CD14-positive monocyte (primary cell): ENCODE measurements around the gene HIGD1A. TPM values are rescaled to one million over a fixed set of nuclear protein-coding genes. Genes with fewer than 3 reads are reported as not detected.

Experiments used
- DNase-seq, 3 donors: peaks; one replicate each; pipeline ENCODE4 v3.0.0-alpha.2; 2011 to 2022
- H2AFZ ChIP-seq: 2 replicates; pipeline ENCODE4 v1.6.0; 2012; ENCODE audit warnings: mild to moderate bottlenecking, low read depth, low read length, inconsistent platforms; ENCODE audit not compliant: insufficient read depth, poor library complexity, severe bottlenecking
- H3K27ac ChIP-seq, 2 donors: 1 replicate in 1 of 2; 2 replicates in 1 of 2; pipeline ENCODE4 v1.5.1; 2012 to 2013; ENCODE audit warnings: low read length in 2 of 2, control low read depth in 1 of 2, inconsistent platforms in 1 of 2, low read depth in 1 of 2, mild to moderate bottlenecking in 1 of 2
- H3K27me3 ChIP-seq, 2 donors: one replicate each; pipeline versions ENCODE4 v1.6.0 to v1.6.1; 2011 to 2013; ENCODE audit warnings: low read length in 2 of 2; ENCODE audit not compliant: control insufficient read depth in 2 of 2, insufficient read depth in 2 of 2
- H3K36me3 ChIP-seq, 2 donors: replicated peaks in 1 of 2; 1 replicate in 1 of 2; 2 replicates in 1 of 2; pipeline versions ENCODE4 v1.5.1 to v1.6.1; 2012 to 2013; ENCODE audit warnings: low read length in 2 of 2, control low read depth in 1 of 2, inconsistent platforms in 1 of 2, mild to moderate bottlenecking in 1 of 2; ENCODE audit not compliant: insufficient read depth in 2 of 2, control insufficient read depth in 1 of 2
- H3K4me1 ChIP-seq, 2 donors: 1 replicate in 1 of 2; 2 replicates in 1 of 2; pipeline versions ENCODE4 v1.5.1 to v1.6.1; 2012 to 2013; ENCODE audit warnings: low read length in 2 of 2, control low read depth in 1 of 2, inconsistent platforms in 1 of 2, mild to moderate bottlenecking in 1 of 2, moderate library complexity in 1 of 2; ENCODE audit not compliant: insufficient read depth in 2 of 2, control insufficient read depth in 1 of 2
- H3K4me2 ChIP-seq: replicated peaks from 2 replicates; pipeline ENCODE3; 2012; ENCODE audit warnings: low read length, moderate library complexity, mild to moderate bottlenecking; ENCODE audit not compliant: poor library complexity, severe bottlenecking; ENCODE audit errors: extremely low read depth
- H3K4me3 ChIP-seq, 3 experiments: fragments of 200-600 bp in 1 of 3; sonication (generic) in 1 of 3; replicated peaks in 1 of 3; 1 replicate in 2 of 3; 2 replicates in 1 of 3; pipeline ENCODE4 v1.5.1; 2011 to 2013; ENCODE audit warnings: low read length in 3 of 3, mild to moderate bottlenecking in 3 of 3, control low read depth in 2 of 3, low read depth in 2 of 3, inconsistent platforms in 1 of 3, moderate library complexity in 1 of 3
- H3K79me2 ChIP-seq: 2 replicates; pipeline ENCODE4 v1.6.0; 2012; ENCODE audit warnings: mild to moderate bottlenecking, control low read depth, inconsistent platforms, low read length, moderate library complexity; ENCODE audit not compliant: insufficient read depth
- H3K9ac ChIP-seq: 2 replicates; pipeline ENCODE4 v1.6.0; 2017; ENCODE audit warnings: low read length, mild to moderate bottlenecking; ENCODE audit not compliant: insufficient read depth, poor library complexity, severe bottlenecking
- H3K9me3 ChIP-seq, 2 donors: replicated peaks in 1 of 2; 1 replicate in 1 of 2; 2 replicates in 1 of 2; pipeline versions ENCODE4 v1.5.1 to v1.6.1; 2012 to 2013; ENCODE audit warnings: low read length in 2 of 2, control low read depth in 1 of 2; ENCODE audit not compliant: control insufficient read depth in 1 of 2, insufficient read depth in 1 of 2
- H4K20me1 ChIP-seq: 2 replicates; pipeline ENCODE4 v1.6.0; 2012; ENCODE audit warnings: mild to moderate bottlenecking, low read length, control low read depth, moderate library complexity; ENCODE audit not compliant: insufficient read depth
- H3K27ac Mint-ChIP-seq, 7 donors: one replicate each; pipeline ENCODE4 v1.8.0; 2020; ENCODE audit warnings: mild to moderate bottlenecking in 7 of 7, mixed read lengths in 7 of 7, moderate library complexity in 6 of 7, inconsistent platforms in 2 of 7
- H3K27me3 Mint-ChIP-seq, 3 donors: one replicate each; pipeline ENCODE4 v1.8.0; 2021 to 2022; ENCODE audit warnings: low read depth in 3 of 3, mild to moderate bottlenecking in 3 of 3, mixed read lengths in 3 of 3, moderate library complexity in 3 of 3, inconsistent platforms in 1 of 3
- H3K36me3 Mint-ChIP-seq, 2 donors: one replicate each; pipeline ENCODE4 v1.8.0; 2020; ENCODE audit warnings: mixed read lengths in 2 of 2, inconsistent platforms in 1 of 2, mild to moderate bottlenecking in 1 of 2
- H3K4me1 Mint-ChIP-seq: one replicate; pipeline ENCODE4 v1.8.0; 2020; ENCODE audit warnings: mild to moderate bottlenecking, mixed read lengths
- H3K4me3 Mint-ChIP-seq, 2 donors: one replicate each; pipeline ENCODE4 v1.8.0; 2020; ENCODE audit warnings: mild to moderate bottlenecking in 2 of 2, mixed read lengths in 2 of 2, moderate library complexity in 1 of 2
- H3K9me3 Mint-ChIP-seq, 7 donors: one replicate each; pipeline ENCODE4 v1.8.0; 2020 to 2022; ENCODE audit warnings: mixed read lengths in 7 of 7, mild to moderate bottlenecking in 6 of 7, moderate library complexity in 6 of 7, inconsistent platforms in 2 of 7
- WGBS: methylation state at CpG from one replicate; pipeline ENCODE4 v1.1.5; 2013; ENCODE audit warnings: missing lambda C conversion rate; ENCODE audit not compliant: insufficient coverage; 5-methylcytosine and 5-hydroxymethylcytosine counted together
- intact Hi-C, 2 donors: fragments of 100-400 bp; cut with micrococcal nuclease; formaldehyde crosslinking; loops; one replicate each; pipeline versions ENCODE4 v1.15.0 to v1.15.1; 2023
- polyA plus RNA-seq, 3 donors: library from polyadenylated mRNA; depleted of rRNA in 1 of 3; unstranded in 2 of 3; stranded (reverse) in 1 of 3; fragments of 300-500 nt in 2 of 3; fragments of >200 nt in 1 of 3; fragmentation: Illumina TruSeq in 2 of 3; gene quantifications; 1 replicate in 2 of 3; 2 replicates in 1 of 3; pipeline ENCODE4 v1.2.3, GENCODE V29; 2012 to 2021
- TF ChIP-seq, protein P1 (sequence below): fragments of 200-600 bp; IDR thresholded peaks from one replicate; pipeline ENCODE4 v1.8.0; 2022; ENCODE audit warnings: antibody characterized with exemption, mild to moderate bottlenecking

Gene HIGD1A
- polyA plus RNA-seq, 3 donors: 34.8 to 115 (median 104) TPM

DNA sequence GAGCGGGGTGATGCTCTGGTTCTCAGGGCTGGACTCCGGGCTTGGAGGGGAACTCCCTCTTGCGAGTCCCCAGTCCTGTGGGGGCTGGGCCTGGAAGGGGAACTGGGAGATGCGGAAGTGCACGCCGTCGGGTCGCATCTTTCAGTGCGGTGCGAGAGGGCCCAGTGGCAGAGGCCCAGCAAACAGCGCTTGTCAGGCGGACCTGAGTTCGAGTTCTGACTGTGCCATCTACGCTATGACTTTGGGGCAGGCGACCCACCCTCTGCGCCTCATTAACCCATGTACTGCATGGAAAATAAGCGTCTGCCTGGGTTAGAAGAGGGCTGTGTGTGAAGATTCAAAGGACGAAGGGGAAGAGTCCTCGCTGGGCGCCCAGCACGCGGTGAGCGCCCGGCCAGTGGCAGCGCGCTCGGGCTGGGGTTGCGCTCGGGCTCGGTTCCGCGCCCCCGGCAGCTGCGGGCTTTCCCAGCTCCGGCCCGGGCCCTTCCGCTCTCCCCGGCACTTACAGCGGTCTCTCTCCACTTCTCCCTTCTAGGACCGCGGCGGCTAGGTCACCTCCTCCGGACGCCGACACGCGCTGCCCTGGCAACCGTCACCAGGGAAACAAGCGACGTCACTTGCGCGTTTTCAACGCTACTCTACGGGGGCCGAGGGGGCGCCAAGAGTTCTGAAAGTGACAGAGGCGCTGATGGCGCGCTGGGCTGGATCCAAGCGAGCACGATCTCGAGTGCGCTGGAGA is 31.5 kb downstream of the HIGD1A start, which contains the start of gene CCDC13:
CCDC13 (minus strand) TSS at position 584 of the 739 bp plus-strand sequence. CDS start 14,908 bp downstream, outside the sequence.
- H3K27me3 Mint-ChIP-seq: no peaks in the 10 kb centered on the region
- peak within 1 kb of the TSS; percentile 74 for H2AFZ ChIP-seq
- H3K27ac Mint-ChIP-seq: peak within 1 kb of the TSS; percentile 99 to 100 (median 100)
- H3K9me3 Mint-ChIP-seq: peaks cover 0 to 8% (median 6%) of the 10 kb centered on the region in 7 donors
- peaks cover 8 to 15% of the 10 kb centered on the region in 2 donors for H3K4me1 ChIP-seq
- peak within 1 kb of the TSS; percentile 91 to 98 for H3K27ac ChIP-seq
- TF ChIP-seq, protein P1, sequence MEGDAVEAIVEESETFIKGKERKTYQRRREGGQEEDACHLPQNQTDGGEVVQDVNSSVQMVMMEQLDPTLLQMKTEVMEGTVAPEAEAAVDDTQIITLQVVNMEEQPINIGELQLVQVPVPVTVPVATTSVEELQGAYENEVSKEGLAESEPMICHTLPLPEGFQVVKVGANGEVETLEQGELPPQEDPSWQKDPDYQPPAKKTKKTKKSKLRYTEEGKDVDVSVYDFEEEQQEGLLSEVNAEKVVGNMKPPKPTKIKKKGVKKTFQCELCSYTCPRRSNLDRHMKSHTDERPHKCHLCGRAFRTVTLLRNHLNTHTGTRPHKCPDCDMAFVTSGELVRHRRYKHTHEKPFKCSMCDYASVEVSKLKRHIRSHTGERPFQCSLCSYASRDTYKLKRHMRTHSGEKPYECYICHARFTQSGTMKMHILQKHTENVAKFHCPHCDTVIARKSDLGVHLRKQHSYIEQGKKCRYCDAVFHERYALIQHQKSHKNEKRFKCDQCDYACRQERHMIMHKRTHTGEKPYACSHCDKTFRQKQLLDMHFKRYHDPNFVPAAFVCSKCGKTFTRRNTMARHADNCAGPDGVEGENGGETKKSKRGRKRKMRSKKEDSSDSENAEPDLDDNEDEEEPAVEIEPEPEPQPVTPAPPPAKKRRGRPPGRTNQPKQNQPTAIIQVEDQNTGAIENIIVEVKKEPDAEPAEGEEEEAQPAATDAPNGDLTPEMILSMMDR: no peak
- H3K36me3 ChIP-seq: no peaks in the 10 kb centered on the region
- H3K9me3 ChIP-seq: no peaks in the 10 kb centered on the region
- H3K27me3 ChIP-seq: no peaks in the 10 kb centered on the region
- under 1% methylated on average over 53 of the region's 63 CpGs for WGBS
- peaks cover 2 to 7% of the 10 kb centered on the region in 2 donors for H3K36me3 Mint-ChIP-seq
- no peaks in the 10 kb centered on the region for H3K79me2 ChIP-seq
- peak within 1 kb of the TSS; percentile 81 for H3K4me2 ChIP-seq
- H3K4me1 Mint-ChIP-seq: peaks cover 17% of the 10 kb centered on the region
- H3K4me3 ChIP-seq: peak within 1 kb of the TSS; percentile 52 to 87 (median 62)
- intact Hi-C loops: loop anchor here in 1 of 2 donors (1.0 kb wide), 1 partner anchor 10 kb away; no protein-coding TSS in a partner anchor
- peak within 1 kb of the TSS; percentile 86 to 96 for H3K4me3 Mint-ChIP-seq
- peak; percentile 95 to 98 (median 98) for DNase-seq
- no peaks in the 10 kb centered on the region for H4K20me1 ChIP-seq
- peak within 1 kb of the TSS; percentile 92 for H3K9ac ChIP-seq

DNA sequence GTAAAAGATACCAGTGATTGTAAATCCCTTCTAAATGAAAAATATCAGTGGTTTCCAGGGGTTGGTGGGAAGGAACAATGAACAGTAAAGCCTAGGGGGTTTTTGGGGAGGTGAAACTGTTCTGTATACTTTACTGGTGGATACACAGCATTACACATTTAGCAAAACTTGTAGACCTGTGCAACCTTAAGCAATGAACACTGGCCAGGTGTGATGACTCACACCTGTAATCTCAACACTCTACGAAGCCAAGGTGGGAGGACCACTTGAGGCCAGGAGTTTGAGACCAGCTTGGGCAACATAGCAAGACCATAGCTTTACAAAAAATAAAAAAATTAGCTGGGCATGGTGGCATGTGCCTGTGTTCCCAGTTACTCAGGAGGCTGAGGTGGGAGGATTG is 33.0 kb downstream of the HIGD1A start:
- H3K36me3 ChIP-seq: no peaks in the 10 kb centered on the region
- H3K4me1 ChIP-seq: peaks cover 14 to 24% of the 10 kb centered on the region in 2 donors
- Mint-ChIP-seq H3K27ac (peak overlapping the region in 4 of 7 donors; percentile 16 to 100 (median 65)), H3K4me1 (peaks cover 27% of the 10 kb centered on the region), H3K36me3 (peaks cover 2 to 4% of the 10 kb centered on the region in 2 donors), H3K4me3 (no peak overlapping the region), H3K9me3 (peaks cover 0 to 8% (median 6%) of the 10 kb centered on the region in 7 donors), H3K27me3 (no peaks in the 10 kb centered on the region)
- no peaks in the 10 kb centered on the region for H4K20me1 ChIP-seq
- no peak overlapping the region for H3K4me3 ChIP-seq
- TF ChIP-seq, protein P1: no peak
- no peak overlapping the region for H3K27ac ChIP-seq
- no peaks in the 10 kb centered on the region for H3K27me3 ChIP-seq
- no peak overlapping the region for H3K4me2 ChIP-seq
- WGBS: no CpG with 5 or more reads among the region's 1 CpG
- H2AFZ ChIP-seq: no peak overlapping the region
- DNase-seq: no peak
- no peaks in the 10 kb centered on the region for H3K79me2 ChIP-seq
- intact Hi-C loops: no loop called here
- H3K9me3 ChIP-seq: no peaks in the 10 kb centered on the region
- H3K9ac ChIP-seq: no peak overlapping the region
